Effector CD4-positive, alpha-beta T cell (primary cell): ENCODE results near the gene MACROD2.

Experiments used
- DNase-seq: peaks from one replicate; pipeline ENCODE4 v3.0.0-alpha.2; 2020

MACROD2 gene

DNA sequence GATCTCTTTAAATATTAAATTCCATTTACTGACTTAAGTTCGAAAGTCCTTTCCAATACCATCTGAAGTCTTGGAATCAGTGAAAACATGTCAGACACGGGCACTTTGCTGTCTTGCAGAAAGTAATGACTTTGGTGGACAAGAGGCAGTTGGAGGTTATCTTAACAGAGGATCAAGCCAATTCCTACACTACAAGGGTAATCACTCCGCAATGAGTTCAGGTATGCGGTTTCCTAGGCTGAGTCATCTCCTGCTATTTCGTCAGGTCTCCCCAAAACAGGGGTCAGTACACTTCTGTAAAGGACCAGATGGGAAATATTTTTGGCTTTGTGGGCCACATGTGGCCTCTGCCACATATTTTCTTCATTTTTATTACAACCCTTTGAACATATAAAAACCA lies 1921.3 kb downstream of the MACROD2 start:
- DNase-seq = no peak

DNA sequence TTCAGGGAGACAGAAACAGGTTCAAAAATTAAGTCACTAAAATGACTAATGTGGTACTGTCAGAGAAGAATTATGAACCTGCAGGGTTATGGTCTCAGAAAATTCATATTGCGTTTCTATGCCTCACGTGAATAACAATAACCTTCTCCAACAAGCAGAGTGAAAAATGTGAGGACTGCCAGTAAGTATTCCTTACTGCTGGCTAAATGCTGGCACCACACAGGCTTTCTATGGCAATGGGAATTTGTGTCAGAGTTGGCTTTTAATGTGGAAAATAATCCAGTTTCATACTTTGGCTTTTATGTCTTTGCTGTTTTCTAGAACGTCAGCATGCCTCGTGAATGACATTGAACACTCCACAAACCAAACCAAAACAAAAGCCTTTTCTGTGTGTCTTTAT lies 1922.0 kb downstream of the MACROD2 start:
- no peak for DNase-seq

DNA sequence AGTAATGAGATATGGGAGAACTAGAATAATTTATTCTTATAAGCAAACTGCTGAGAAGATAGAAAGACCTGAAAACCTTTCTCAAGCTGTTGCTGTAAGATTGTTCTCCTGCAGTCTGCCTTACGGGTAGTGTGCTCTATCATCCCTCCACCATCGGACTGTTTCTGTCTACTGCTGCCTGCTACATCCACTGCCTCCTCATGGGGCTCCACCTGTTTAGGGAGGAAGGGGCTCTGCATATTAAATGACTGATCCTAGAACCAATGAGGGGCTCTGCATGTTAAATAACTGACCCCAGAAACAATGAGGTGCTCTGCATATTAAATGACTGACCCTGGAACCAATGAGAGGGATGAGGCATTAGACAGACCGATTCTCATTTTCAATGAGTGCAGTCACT lies 1923.3 kb downstream of the MACROD2 start:
- no peak for DNase-seq

DNA sequence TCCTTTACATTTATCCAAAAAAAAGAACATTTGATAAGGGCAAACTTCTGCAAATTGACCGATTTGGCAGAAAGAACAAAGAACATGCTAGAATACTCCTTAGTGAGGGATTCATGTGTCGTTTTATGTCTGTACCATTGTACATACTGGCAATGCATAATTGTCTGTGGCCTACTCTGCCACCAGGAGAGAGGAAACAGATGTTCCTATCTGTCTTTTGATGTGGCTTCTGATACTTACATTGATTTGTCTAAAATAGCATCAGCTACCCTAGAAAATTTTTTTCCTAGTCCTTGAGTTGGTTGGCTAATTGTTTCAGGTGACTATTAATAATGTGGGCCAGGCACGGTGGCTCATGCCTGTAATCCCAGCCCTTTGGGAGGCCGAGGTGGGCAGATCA lies 1923.8 kb downstream of the MACROD2 start:
- DNase-seq = no peak

DNA sequence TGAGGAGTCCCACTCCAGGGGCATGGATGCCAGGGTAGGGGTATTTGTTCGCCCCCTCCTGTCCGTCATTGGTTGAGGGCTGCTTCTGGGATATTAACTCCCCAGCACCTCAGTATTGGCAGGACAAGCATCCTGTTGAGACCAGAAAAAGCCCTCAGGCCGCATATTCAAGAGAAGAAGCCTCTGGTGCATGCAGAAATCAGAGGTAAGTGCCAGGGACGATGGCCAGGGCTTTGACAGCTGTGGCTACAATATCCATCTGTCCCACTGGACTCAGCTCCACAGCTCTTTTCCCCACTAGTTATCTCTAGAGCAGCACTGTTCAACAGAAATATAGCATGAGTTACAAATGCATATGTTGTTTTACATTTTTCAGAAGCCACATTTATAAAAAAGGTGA lies 1926.6 kb downstream of the MACROD2 start:
- DNase-seq = no peak

DNA sequence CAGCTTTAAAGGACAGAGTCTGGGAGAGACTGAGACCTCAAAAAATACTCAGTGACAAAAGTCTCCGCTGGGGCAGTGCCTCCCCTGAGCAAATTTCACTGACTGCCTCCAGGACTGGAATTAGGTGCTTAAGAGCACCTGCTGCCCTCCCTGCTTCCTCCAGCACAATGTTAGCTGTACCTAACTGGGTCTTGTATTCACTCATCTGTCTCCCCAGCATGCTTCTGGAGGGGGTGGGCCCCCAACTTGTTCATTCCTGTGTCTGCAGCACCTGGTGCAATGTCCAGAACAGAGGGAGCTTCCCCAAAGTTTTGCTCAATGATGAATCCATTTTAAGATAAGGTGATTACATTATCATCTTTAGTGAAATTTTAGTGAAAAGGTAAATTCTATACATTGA lies 1927.2 kb downstream of the MACROD2 start:
- DNase-seq = no peak

DNA sequence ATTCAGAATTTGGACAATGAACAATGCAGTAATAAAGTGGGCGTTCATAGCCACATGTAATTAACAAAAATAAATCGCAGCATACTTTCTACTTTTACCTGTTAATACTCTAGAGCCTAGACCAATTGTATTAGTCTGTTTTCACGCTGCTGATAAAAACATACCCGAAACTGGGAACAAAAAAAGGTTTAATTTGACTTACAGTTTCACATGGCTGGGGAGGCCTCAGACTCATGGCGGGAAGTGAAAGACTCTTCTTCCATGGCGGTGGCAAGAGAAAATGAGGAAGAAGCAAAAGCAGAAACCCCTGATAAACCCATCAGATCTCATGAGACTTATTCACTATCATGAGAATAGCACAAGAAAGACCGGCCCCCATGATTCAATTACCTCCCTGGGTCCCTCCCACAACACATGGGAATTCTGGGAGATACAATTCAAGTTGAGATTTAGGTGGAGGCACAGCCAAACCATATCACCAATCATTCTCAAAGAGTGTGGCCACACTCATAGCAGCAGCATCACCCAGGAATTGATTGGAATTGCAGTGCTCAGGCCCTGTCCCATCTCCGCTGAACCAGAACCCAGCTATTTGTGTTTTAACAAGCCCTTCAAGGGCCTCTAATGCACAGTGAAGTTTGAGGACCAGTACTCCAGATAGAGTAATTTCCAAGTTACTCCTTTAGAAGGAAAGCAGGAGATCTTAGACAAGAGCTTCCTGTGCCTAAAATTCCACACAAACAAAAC lies 1927.9 kb downstream of the MACROD2 start:
- DNase-seq = no peak

DNA sequence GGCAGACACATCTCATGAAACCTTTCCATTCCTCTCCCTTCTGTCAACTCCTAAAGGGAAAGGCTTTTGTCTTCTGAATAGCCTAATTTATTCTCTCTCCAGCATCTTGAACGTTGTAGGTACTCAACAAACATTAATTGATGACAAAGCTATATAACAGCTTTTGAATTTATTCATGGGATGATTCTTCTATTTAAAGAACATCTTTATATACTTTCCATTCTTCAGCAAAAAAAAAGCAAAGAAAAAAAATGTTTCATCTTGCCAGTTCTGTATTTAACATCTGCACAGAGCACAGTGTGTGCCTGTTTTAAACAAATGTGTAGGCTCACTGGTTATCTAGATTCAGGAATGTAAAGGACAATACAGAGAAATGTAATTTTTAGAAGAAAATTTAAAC lies 1929.2 kb downstream of the MACROD2 start:
- no peak for DNase-seq

DNA sequence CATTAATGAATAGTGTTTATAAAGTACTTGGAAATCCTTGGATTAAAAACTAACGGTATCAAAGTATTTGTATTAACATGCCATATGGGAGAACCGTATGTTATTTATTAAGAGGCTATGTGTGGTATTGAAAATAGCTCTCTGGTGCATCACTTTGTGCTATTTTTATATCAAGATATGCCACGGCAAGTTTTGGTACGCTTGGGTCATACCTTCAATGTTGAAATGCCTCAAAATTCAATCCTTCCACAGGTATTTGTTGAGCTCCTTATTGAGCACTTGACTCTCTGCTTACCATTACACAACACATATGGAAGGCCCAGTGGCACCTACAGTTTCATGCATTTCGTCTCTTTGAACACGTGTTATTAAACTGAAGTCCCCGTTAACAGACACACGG lies 1930.1 kb downstream of the MACROD2 start:
- no peak for DNase-seq

DNA sequence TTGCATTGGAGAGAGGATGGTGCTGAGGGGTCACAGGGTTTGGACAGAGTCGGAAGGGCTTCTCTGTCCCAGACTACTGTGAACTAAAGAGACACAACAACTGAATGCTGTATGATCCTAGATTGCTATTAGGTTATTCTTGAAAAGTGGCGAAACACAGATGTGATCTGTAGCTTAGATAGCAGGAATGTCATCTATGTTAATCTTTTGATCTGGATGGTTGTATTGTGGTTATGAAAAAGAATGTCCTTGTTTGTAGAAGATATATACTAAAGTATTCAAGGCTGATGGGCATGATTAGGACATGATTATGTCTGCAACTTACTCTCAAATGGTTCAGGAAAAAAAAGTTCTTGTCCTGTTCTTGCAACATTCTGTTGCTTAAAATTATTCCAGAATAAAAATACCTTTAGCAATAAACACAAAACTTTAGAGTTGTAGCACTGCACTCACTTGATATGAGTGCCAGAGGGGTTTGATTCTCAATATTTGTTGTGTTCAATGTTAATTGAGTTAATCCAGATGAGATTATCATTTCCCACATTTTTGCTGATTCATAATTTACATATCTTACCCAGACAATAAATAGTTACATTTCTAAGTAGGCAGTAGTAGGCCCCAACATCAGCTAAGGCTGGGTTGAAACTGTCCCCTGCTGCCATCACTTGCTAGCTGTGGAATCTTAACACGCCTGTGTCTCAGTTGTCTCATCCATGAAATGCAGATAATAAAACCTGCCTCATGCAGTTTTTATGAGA lies 1932.8 kb downstream of the MACROD2 start:
- DNase-seq = no peak

DNA sequence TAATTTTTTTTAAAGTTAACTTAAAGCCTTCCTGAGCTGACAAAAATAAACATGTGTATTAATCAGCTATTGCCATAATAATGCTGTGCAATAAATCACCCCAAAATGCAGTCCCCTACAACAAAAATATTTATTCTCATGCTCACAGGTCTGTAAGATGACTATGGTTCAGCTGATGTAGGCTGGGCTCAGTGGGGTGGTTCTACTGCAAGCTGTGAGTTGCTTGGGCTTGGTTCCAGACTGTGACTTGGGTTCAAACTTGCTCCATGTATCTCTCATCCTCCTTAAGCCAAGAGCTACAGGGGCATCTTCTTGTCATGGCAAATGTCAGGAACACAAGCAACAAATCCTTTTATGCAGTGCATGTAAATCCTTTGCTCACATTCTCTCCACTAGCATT lies 1933.6 kb downstream of the MACROD2 start:
- DNase-seq = no peak

DNA sequence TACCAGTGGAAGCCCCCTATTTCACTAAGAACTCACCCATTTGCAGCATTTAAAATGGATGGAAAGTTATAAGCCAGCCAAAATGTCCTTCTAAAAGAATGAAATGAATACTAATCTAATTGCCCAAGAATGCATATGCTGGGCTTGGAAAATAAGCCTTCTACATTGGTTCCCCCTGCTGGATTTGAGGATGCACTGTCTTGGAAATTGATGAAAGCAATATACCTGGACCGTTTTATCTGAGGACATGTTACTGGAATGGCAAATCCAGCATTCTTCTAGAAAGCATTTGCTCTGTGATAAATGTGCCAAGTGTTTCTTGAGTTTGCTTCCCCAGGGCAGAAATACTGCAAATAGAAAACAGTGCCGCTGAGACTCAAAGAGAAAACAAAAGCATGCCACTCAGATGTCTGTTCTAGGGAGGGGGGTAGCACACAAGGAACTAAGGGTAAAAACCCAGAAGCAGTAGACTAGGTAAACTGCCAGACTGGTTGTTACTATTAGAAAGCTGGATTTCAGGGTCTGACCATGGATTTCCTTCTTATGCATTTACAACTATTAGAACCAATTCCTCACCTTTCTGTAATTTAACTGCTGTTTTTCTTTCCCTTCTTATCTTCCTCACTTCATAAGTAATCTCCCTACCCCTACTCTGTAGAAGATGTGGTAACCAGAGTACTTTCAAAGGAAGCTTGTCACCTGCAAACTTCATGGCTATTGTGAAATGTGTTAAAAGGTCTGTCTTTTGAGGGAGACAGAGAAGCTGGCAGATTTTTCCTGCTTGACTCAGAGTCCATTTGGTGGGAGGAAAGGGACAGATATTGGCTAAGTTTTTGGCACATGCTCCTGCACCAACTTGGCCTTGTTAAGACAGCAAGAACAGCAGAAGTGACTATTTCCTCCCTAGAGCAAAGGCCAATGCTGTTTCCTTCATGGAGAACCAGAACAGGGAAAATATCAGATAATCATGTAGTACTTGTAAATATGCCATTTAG lies 1935.3 kb downstream of the MACROD2 start:
- no peak for DNase-seq

DNA sequence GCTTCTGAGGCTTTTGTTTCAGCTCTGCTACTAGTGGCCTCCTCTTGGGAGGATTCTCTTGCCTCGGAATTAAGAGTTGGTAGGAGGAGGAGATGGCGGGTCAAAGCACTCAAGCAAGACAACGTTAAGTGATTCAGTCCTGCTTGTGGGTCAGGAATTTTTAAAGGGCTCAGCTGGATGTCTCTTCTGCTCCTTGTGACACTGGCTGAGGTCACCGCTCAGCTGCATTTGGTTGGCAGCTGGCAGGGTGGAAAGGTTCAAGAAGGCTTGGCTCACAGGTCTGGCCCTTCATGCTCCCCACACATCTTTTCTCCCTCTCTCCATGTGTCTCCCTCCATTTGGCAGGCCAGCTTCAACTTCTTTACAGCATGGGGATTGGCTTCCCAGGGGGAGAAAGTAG lies 1936.6 kb downstream of the MACROD2 start:
- no peak for DNase-seq

DNA sequence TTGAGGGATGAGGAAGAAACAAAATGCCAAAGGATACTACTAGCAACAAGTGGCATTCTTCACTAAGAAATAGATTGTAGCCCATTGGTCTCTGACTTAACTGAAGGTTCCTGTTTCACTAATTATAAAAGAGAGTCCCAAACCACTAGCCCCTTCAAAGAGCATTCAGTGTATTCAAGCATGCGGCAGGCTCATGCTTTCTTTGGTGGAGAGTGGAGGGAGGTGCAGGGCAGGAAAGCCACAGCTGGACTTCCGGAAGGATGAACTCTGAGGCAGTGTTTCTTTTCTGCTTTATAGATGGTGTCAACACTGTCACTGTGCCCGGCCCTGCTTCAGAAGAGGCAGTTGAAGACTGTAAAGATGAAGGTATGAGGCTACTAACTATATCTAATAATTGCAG lies 1941.9 kb downstream of the MACROD2 start:
- DNase-seq = no peak

DNA sequence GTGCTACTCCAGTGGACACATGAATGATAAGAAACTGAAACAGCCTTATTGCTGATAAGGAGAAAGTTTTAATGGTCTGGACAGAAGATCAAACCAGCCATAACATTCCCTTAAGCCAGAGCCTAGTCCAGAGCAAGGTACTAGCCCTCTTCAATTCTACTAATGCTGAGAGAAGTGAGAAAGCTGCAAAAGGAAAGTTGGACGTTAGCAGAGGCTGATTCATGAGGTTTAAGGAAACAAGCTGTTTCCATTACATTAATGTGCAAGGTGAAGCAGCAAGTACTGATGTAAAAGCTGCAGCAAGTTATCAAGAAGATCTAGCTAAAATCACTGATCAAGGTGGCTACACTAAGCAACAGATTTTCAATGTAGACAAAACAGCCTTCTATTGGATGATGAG lies 1943.5 kb downstream of the MACROD2 start:
- DNase-seq = no peak

DNA sequence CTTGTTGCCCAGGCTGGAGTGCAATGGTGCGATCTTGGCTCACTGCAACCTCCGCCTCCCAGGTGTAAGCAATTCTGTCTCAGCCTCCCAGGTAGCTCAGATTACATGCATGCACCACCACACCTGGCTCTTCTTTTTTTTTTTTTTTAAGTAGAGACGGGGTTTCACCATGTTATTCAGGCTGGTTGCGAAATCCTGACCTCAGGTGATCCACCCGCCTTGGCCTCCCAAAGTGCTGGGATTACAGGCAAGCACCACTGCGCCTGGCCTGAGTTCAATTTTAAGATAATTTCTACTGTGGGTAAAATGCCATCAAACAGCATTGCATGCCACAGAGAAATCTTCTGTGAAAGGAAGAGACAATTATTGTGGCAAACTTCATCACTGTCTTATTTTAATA lies 1944.8 kb downstream of the MACROD2 start:
- DNase-seq = no peak

DNA sequence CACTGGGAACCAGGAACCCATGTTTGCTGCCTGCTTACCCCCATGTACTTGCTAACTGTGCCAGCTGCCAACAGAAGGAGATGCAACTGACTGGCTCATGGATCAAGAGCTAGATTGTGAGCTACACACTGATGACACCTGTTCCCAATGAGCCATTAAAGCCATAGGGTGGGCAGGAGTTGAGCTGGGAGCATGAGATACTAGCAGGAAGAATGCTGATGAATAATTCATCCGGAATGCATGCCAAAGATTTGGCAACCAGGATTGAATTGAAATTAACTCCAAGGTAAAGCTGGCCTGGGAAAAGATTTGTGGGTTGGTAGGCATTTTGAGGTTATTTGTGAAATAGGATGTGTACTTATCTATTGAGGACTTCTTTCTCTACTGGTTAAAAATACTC lies 1946.8 kb downstream of the MACROD2 start:
- DNase-seq = no peak

DNA sequence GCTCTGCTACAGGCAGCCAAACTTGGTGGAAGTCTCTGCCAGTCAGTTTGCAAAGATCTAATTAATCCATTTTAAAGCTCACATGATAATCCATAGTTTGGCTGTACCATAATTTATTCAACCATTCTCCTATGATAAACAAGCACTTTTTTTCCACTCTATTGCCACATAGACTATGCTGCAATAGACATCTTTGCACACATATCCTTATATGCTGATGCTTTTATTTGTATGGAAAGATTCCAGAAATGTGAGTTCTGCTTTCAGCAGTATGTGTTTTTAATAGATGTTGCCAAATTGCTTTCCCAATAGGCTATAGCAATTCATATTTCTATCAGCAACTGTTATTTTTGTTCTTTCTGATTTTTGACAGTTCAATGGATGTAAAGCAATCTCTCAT lies 1950.0 kb downstream of the MACROD2 start:
- DNase-seq = no peak

DNA sequence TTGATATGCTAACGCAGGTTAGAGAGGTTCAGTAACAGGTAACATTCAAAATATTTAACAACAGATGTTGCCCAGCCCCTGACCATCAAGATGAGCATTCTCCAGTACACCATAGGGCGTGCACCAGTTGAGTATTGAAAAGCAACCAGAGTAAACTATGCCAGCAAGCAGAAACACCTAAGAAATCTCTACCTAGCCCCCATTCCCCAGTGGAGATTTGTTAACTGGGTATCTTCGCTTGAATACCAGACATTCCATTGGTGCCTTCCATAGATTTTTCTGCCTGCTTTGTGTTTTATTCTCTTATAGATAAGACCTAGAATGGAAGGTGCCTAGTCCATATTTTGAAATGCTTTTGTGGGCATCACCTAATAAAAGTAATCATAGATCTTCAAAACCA lies 1954.1 kb downstream of the MACROD2 start:
- no peak for DNase-seq

DNA sequence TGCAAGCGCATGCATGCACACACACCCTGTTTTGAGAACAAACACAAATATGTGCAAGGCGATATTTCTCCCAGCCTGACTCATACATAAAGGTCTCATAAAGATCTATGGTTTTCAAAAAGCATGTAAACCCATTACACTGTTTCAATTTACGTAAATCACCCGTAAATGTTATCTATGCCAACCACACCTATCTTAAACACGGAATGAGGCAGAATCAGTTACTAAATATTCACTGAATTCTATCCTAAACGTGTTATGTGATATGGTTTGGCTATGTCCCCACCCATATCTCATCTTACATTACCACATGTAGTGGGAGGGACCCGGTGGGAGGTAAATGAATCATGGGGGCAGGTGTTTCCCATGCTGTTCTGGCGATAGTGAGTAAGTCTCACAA lies 1956.3 kb downstream of the MACROD2 start:
- DNase-seq = no peak

DNA sequence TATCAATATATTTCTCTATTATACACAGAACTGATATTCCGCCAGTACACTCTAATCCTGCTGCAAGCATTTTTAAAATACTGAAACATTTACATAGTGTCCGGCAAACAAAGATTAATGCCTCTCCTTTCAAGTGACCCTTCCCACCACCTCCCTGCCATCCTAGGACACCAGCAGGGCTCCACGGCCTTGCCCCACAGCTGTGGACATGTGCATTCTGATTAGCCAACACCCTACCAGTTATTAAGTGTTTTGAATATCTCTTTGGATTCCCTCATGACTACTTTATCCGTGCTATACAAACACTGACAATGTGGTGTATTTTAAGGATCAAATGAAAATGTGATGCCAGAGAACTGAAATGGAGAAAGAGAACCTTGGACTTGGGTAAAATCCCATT lies 1962.8 kb downstream of the MACROD2 start:
- DNase-seq = no peak

DNA sequence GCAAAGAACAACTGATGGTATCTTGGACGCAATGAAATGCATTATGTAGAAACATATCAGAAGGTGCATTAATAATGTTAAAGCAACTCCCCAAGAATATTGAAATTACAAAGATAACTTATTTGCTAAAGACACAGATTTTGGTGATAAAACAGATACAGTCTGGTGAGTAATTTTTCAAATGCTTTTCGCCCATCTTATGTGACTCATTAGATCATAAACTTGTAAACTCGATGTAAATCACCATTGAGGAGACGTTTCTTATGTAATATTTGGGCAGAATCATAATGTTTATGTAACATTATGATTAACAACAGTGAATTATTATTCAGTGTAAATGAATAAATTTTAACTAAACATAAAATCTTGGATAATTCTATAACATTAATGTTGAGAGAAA lies 1969.8 kb downstream of the MACROD2 start:
- no peak for DNase-seq

DNA sequence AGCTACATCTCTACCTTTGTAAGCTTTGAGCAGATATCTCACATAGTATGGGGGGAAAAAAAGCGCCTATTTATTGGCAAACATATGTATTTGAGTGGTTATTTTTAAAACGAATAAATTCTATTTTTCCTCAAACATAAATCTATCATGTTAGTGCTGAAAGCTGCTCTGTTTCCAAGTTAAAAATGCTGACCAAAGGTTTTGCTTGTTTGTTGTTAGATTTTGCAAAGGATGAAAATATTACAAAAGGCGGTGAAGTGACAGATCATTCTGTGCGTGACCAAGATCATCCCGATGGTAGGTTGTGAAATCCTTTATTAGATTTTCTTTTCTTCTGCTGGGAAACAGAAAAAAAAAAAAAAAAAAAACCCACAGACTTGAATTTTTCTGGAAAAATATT lies 1972.0 kb downstream of the MACROD2 start:
- no peak for DNase-seq
